B cell (primary cell): Measurements from ENCODE around the gene STPG3.

Experiments
- CTCF ChIP-seq: fragments of 200-600 bp; IDR thresholded peaks from one replicate; pipeline ENCODE4 v1.8.0; 2022; ENCODE audit warnings: antibody characterized with exemption, mild to moderate bottlenecking
- EZH2 ChIP-seq: IDR thresholded peaks from 2 replicates; pipeline ENCODE4 v1.6.1; 2012; ENCODE audit warnings: borderline replicate concordance, low read depth, mild to moderate bottlenecking, moderate library complexity, low read length; ENCODE audit not compliant: insufficient read depth, poor library complexity, severe bottlenecking

GRCh38 chr9:137229903-137230704 lies 21.0 kb upstream of the STPG3 start:
- TF ChIP-seq CTCF: no peak
- no peak for TF ChIP-seq EZH2
